Spinal cord (tissue), 10 donors: ENCODE measurements around the gene PITX1. TPM values are rescaled to one million over a fixed set of nuclear protein-coding genes. Genes with fewer than 3 reads are reported as not detected.
"Not testable (repeated sequence)": the region's sequence is repeated elsewhere in the genome, so short reads cannot be mapped to it uniquely, and the experiment has no call there.

Experiments used
- DNase-seq, 6 donors: peaks; one replicate each; pipeline versions ENCODE4 v3.0.0 to v3.0.0-alpha.2; 2013 to 2015; ENCODE audit warnings: low spot score in 6 of 6, low read depth in 4 of 6
- H3K27ac ChIP-seq: one replicate; pipeline ENCODE4 v1.5.1; 2013; ENCODE audit warnings: low read depth, low read length, control low read depth
- H3K27me3 ChIP-seq: one replicate; pipeline ENCODE4 v1.6.1; 2013; ENCODE audit warnings: low read length; ENCODE audit not compliant: control insufficient read depth, insufficient read depth
- H3K36me3 ChIP-seq: one replicate; pipeline ENCODE4 v1.6.1; 2013; ENCODE audit warnings: low read length; ENCODE audit not compliant: control insufficient read depth, insufficient read depth
- H3K4me1 ChIP-seq: one replicate; pipeline ENCODE4 v1.6.1; 2013; ENCODE audit warnings: low read length; ENCODE audit not compliant: control insufficient read depth, insufficient read depth
- H3K4me3 ChIP-seq: one replicate; pipeline ENCODE4 v1.5.1; 2013; ENCODE audit warnings: low read depth, low read length, control low read depth
- H3K9me3 ChIP-seq: one replicate; pipeline ENCODE4 v1.6.1; 2013; ENCODE audit warnings: low read length; ENCODE audit not compliant: control insufficient read depth, insufficient read depth
- WGBS: methylation state at CpG from one replicate; pipeline ENCODE4 v1.1.5; 2013; ENCODE audit warnings: missing lambda C conversion rate; ENCODE audit not compliant: insufficient coverage; 5-methylcytosine and 5-hydroxymethylcytosine counted together
- long read RNA-seq, 4 donors: transcript quantifications; one replicate each; lab custom pipeline, GENCODE V29; 2026
- polyA plus RNA-seq, 2 donors: library from polyadenylated mRNA; unstranded; fragments of 120-200 nt; gene quantifications; one replicate each; pipeline ENCODE4 v1.2.1, GENCODE V29; 2013; ENCODE audit not compliant: insufficient read length in 2 of 2
- total RNA-seq, 2 donors: library from RNA; depleted of rRNA in 1 of 2; stranded (reverse); fragments of 120-200 nt in 1 of 2; fragments of >200 nt in 1 of 2; gene quantifications; one replicate each; pipeline versions ENCODE4 v1.2.3 to v1.2.4, GENCODE V29; 2013 to 2014
- donor health status: healthy.

Gene PITX1
- total RNA-seq: under 1 TPM in 1 of 2 donors, not detected in 1; 0.11 TPM
- polyA plus RNA-seq: not detected
- long read RNA-seq, donor 1: 0 reads
- long read RNA-seq, donor 2: 0 reads
- long read RNA-seq, donor 3: 0 reads
- long read RNA-seq, donor 4, partial matches to known transcripts: 0 of 1 reads
- long read RNA-seq, donor 4, other reads (novel, unspliced or antisense): 0 of 1 reads

- no peak within 1 kb of the TSS for H3K27ac ChIP-seq
- peaks cover 30% of the 10 kb centered on the region for H3K4me1 ChIP-seq
- peaks cover 93% of the 10 kb centered on the region for H3K27me3 ChIP-seq
- 0% methylated on average over 43 of the region's 49 CpGs for WGBS
- DNase-seq: peak in 1 of 6 donors; percentile 37
- H3K4me3 ChIP-seq: no peak within 1 kb of the TSS
- no peaks in the 10 kb centered on the region for H3K36me3 ChIP-seq
- H3K9me3 ChIP-seq: no peaks in the 10 kb centered on the region
Measured at GRCh38 chr5:135033901-135034235, at the start of gene PITX1. TSS of gene PITX1 (minus strand) at chr5:135034228. CDS start at chr5:135033881, 347 bp downstream.

DNA sequence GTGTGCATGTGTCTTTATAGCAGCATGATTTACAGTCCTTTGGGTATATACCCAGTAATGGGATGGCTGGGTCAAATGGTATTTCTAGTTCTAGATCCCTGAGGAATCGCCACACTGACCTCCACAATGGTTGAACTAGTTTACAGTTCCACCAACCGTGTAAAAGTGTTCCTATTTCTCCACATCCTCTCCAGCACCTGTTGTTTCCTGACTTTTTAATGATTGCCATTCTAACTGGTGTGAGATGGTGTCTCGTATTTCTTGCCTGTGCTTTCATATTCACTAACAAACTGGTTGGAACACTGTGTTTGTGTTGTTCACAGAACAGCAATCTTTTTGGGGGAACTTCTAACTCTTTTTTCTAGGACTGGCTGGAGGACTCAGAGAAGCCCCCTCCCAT lies 49.3 kb upstream of the PITX1 start:
- H3K36me3 ChIP-seq, H3K4me1 ChIP-seq, H3K4me3 ChIP-seq, DNase-seq, H3K27ac ChIP-seq, H3K9me3 ChIP-seq, H3K27me3 ChIP-seq: not testable (repeated sequence)
- WGBS: no CpG with 5 or more reads among the region's 3 CpGs

DNA sequence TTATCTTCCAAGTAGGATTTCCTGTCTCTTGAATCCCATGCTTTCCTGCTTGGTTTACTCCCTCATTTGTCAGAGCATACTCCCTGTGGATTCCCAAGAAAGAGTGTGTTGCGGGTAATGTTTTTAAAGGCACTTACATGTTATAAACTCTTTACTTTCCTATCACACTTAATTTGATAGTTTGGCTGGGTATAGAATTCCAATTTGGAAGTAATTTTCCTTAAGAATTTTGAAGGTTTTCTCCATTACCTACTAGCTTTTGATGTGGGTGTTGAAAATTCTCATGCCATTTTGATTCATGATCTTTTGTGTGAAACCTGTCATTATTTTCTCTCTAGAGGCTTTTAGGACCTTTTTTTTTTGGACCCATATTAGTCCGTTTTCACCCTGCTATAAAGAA lies 47.2 kb upstream of the PITX1 start:
- H3K27ac ChIP-seq: no peak overlapping the region
- DNase-seq: no peak
- no peaks in the 10 kb centered on the region for H3K27me3 ChIP-seq
- H3K4me1 ChIP-seq: peaks cover 3% of the 10 kb centered on the region
- H3K36me3 ChIP-seq: no peaks in the 10 kb centered on the region
- WGBS: no CpG with 5 or more reads among the region's 2 CpGs
- H3K9me3 ChIP-seq: peaks cover 3% of the 10 kb centered on the region
- H3K4me3 ChIP-seq: no peak overlapping the region

GRCh38 chr5:135079760-135080159 lies 45.7 kb upstream of the PITX1 start:
- no peaks in the 10 kb centered on the region for H3K36me3 ChIP-seq
- WGBS: no CpG with 5 or more reads among the region's 2 CpGs
- peaks cover 10% of the 10 kb centered on the region for H3K4me1 ChIP-seq
- H3K4me3 ChIP-seq: no peak overlapping the region
- no peak overlapping the region for H3K27ac ChIP-seq
- H3K27me3 ChIP-seq: no peaks in the 10 kb centered on the region
- H3K9me3 ChIP-seq: peaks cover 3% of the 10 kb centered on the region
- no peak for DNase-seq

GRCh38 chr5:135079099-135079681 lies 45.2 kb upstream of the PITX1 start:
- H3K4me1 ChIP-seq: peaks cover 10% of the 10 kb centered on the region
- 100% methylated on average over 2 of the region's 3 CpGs for WGBS
- no peaks in the 10 kb centered on the region for H3K36me3 ChIP-seq
- H3K9me3 ChIP-seq: peaks cover 3% of the 10 kb centered on the region
- no peak overlapping the region for H3K4me3 ChIP-seq
- no peaks in the 10 kb centered on the region for H3K27me3 ChIP-seq
- DNase-seq: no peak
- H3K27ac ChIP-seq: no peak overlapping the region

DNA sequence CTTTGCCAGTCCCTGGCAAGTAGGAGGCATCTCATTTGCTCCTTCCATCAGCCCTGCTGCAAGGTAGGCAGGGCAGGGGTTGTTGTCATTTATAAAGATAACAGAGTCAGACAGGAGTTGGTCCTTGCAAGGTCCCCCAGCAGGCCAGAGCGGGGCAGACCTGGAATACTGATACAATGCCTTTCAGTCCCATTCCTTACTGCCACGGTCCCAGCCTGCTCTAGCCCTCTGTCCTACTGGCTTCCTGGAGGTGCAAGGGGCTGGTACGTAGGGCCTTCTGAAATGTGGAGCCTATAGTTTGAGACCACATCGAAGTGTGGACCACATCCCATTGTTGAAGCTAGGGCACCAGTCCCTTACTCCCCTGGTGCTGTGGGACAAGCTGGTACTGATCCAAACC lies 42.8 kb upstream of the PITX1 start:
- Histone ChIP-seq H3K9me3 (peaks cover under 1% of the 10 kb centered on the region), H3K27me3 (no peaks in the 10 kb centered on the region), H3K27ac (no peak overlapping the region), H3K4me3 (no peak overlapping the region), H3K36me3 (no peaks in the 10 kb centered on the region), H3K4me1 (peaks cover 10% of the 10 kb centered on the region)
- DNase-seq: no peak
- 70% methylated on average over 3 of the region's 4 CpGs for WGBS

DNA sequence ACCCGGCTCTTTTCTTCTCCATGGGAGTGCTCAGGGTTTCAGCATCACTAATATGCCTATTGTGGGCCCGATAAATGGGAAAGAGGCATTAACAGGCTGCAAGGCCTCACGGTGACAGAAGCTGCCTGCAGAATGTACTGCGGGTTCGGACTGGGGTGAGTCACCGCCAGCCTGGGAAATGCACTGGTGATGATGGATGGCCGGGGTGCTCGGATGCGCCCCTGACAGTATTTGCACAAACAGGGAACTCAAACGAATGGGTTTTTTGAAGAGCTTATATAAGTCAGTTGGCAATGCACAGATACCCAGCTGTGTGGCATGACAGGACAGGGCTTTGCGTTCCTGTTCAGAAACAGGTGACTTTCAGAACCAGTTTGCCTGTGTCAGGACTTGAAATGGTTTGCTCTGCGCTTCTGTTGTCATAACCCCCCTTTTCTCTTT lies 42.0 kb upstream of the PITX1 start:
- peaks cover 10% of the 10 kb centered on the region for H3K4me1 ChIP-seq
- DNase-seq: peak in 1 of 6 donors; percentile 28
- H3K4me3 ChIP-seq: no peak overlapping the region
- no peaks in the 10 kb centered on the region for H3K9me3 ChIP-seq
- H3K27ac ChIP-seq: no peak overlapping the region
- WGBS: 45% methylated on average over 11 of the region's 12 CpGs
- no peaks in the 10 kb centered on the region for H3K27me3 ChIP-seq
- no peaks in the 10 kb centered on the region for H3K36me3 ChIP-seq

DNA sequence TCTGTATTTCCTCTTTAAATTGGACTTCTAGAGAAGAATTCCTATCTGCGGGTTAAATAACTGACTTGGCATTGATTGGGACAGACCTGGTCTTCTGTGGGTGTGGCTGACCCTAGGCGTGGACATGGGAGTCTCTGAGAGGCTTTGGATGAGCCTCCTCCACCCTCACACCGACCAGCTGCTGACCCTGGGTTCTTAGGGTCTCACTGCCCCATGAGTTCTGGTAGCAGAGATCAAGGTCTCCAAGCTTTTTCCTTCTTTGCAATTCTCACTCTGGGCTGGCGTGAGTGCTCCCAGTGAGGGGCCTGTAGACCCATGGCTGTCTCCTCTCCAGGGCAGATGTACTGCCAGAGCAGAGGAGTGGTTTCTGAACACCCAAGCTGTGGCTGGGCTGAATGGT lies 41.6 kb upstream of the PITX1 start:
- H3K36me3 ChIP-seq: no peaks in the 10 kb centered on the region
- WGBS: no CpG with 5 or more reads among the region's 4 CpGs
- DNase-seq: no peak
- no peak overlapping the region for H3K4me3 ChIP-seq
- H3K27ac ChIP-seq: no peak overlapping the region
- no peaks in the 10 kb centered on the region for H3K27me3 ChIP-seq
- no peaks in the 10 kb centered on the region for H3K9me3 ChIP-seq
- H3K4me1 ChIP-seq: peaks cover 10% of the 10 kb centered on the region

- Histone ChIP-seq H3K27me3 (no peaks in the 10 kb centered on the region), H3K36me3 (no peaks in the 10 kb centered on the region), H3K27ac (no peak overlapping the region), H3K4me1 (peaks cover 10% of the 10 kb centered on the region), H3K9me3 (no peaks in the 10 kb centered on the region), H3K4me3 (no peak overlapping the region)
- WGBS: 50% methylated on average over 7 of the region's 8 CpGs
- no peak for DNase-seq
Measured at GRCh38 chr5:135073761-135074345, 39.8 kb upstream of the PITX1 start.
